Measurements from ENCODE around the gene RPL29. TPM values are rescaled to one million over a fixed set of nuclear protein-coding genes. Genes with fewer than 3 reads are reported as not detected.

Gene RPL29
- total and polyA plus RNA-seq, 2 donors from 2014 or later = 785 to 1,416 TPM

DNA sequence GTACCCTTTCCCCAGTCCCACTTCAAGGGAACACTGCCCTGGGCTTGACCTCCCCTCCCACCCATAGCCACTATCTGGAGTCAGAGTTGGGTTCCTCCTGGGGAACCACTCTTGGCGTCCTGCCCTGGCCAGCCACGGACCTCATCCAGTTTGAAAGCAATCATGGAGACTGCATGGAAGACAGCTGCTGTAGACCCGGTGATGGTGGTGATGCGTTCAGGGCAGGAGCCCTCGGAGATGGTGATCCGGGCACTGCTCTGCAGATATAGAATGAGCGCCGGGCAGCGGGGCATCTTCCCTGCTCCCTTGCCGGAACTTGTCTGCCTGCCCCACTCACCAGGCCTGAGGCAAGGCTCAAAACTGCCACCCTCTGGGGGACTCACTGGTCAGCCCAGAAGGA is 35.3 kb downstream of the RPL29 start:
- no peaks in the 10 kb centered on the region for H3K9me3 ChIP-seq (ENCODE audit: control insufficient read depth in 2 of 3, insufficient read depth in 1 of 3, low read length in 3 of 3)
- DNase-seq = no peak
- peaks cover 0 to 9% (median 0%) of the 10 kb centered on the region in 3 donors for H3K4me1 ChIP-seq (ENCODE audit: control insufficient read depth in 2 of 3, insufficient read depth in 2 of 3, low read depth in 1 of 3, low read length in 3 of 3)
- H3K27ac ChIP-seq (ENCODE audit: low read depth in 2 of 2, low read length in 2 of 2) = no peak overlapping the region
- no peak overlapping the region for H3K9ac ChIP-seq (ENCODE audit: low read length in 3 of 3)
- H3K36me3 ChIP-seq (ENCODE audit: control insufficient read depth in 2 of 3, insufficient read depth in 3 of 3, low read length in 3 of 3) = no peaks in the 10 kb centered on the region
- intact Hi-C loops (cut with DNase I) = no loop called here
- FAIRE-seq = no peak
- TF ChIP-seq, protein P1, sequence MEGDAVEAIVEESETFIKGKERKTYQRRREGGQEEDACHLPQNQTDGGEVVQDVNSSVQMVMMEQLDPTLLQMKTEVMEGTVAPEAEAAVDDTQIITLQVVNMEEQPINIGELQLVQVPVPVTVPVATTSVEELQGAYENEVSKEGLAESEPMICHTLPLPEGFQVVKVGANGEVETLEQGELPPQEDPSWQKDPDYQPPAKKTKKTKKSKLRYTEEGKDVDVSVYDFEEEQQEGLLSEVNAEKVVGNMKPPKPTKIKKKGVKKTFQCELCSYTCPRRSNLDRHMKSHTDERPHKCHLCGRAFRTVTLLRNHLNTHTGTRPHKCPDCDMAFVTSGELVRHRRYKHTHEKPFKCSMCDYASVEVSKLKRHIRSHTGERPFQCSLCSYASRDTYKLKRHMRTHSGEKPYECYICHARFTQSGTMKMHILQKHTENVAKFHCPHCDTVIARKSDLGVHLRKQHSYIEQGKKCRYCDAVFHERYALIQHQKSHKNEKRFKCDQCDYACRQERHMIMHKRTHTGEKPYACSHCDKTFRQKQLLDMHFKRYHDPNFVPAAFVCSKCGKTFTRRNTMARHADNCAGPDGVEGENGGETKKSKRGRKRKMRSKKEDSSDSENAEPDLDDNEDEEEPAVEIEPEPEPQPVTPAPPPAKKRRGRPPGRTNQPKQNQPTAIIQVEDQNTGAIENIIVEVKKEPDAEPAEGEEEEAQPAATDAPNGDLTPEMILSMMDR (IDR thresholded peaks at IDR 0.05; ENCODE audit: borderline replicate concordance, extremely low read depth, insufficient read depth) = no peak
- H3K27me3 ChIP-seq (ENCODE audit: control insufficient read depth, insufficient read depth, low read length) = no peaks in the 10 kb centered on the region
- H3K4me3 ChIP-seq (ENCODE audit: low read length in 3 of 3) = no peak overlapping the region

DNA sequence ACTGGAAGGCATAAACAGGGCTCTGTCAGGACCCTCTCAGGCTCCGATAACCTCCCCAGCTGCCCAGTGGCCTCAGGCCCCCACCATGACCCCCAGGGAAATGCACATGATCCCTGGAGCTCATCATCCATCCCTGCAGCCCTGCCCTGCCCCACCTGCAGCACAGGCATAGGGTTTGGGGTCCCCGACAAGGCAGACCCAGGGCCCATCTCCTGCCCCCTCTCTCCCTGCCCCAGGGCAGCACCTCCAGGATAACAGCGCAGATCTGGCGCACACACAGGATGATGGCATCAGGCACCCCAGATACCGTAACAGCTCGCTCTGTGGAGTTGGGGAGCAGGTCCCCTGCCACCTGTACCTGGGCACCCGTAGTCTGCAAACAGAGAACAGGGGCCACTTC is 36.0 kb downstream of the RPL29 start:
- DNase-seq (no peak), FAIRE-seq (no peak)
- intact Hi-C loops (cut with DNase I) = no loop called here
- no peak overlapping the region for H3K27ac ChIP-seq (ENCODE audit: low read depth in 2 of 2, low read length in 2 of 2)
- H3K4me3 ChIP-seq (ENCODE audit: low read length in 3 of 3) = no peak overlapping the region
- no peaks in the 10 kb centered on the region for H3K27me3 ChIP-seq (ENCODE audit: control insufficient read depth, insufficient read depth, low read length)
- no peak overlapping the region for H3K9ac ChIP-seq (ENCODE audit: low read length in 3 of 3)
- no peaks in the 10 kb centered on the region for H3K36me3 ChIP-seq (ENCODE audit: control insufficient read depth in 2 of 3, insufficient read depth in 3 of 3, low read length in 3 of 3)
- H3K4me1 ChIP-seq (ENCODE audit: control insufficient read depth in 2 of 3, insufficient read depth in 2 of 3, low read depth in 1 of 3, low read length in 3 of 3) = peaks cover 0 to 12% (median 0%) of the 10 kb centered on the region in 3 donors
- no peaks in the 10 kb centered on the region for H3K9me3 ChIP-seq (ENCODE audit: control insufficient read depth in 2 of 3, insufficient read depth in 1 of 3, low read length in 3 of 3)
- TF ChIP-seq, protein P1 (IDR thresholded peaks at IDR 0.05; ENCODE audit: borderline replicate concordance, extremely low read depth, insufficient read depth) = no peak

DNA sequence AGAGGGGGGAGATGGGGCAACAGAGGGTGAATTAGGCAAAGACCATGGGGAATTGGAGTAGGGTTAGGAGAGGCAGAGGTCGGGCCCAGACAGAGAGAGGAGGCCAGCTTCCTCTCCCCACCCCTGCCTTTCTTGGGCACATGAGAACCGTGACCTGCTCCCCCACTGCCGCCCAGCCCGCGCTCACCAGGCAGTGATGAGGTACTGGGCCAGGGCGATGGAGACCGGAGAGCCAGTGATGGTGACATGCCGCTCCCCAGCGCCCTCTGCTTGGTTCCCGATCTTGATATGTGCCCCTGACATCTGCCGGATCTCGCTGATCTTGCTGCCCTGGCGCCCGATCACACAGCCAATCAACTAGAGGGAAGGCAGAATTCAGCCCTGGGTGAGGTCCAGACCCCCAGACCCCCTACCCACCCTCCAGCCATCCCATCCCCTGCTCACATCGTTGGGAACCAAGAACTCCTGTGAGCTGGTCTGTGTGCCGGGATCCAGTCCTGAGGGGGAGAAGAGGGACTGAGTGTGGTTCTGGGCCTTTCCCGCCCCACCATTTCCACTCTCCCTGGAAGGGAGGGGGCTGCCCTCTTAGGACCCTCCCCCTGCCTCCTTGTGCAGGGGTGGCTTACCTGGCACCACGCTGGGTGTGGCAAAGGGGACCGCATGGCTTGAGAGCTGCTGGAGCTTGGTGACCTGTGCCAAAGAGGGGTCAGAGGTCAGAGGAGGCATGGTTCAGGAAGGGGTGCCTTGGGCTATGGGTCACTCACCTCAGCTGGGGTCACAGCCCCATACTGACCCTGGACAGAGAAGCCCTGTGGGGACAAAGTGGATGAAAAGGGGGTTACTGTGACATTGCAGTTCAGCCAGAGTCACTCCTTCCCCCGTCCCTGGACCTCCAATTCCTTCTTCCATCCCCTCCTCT is 36.8 kb downstream of the RPL29 start:
- Histone ChIP-seq H3K9me3 (ENCODE audit: control insufficient read depth in 2 of 3, insufficient read depth in 1 of 3, low read length in 3 of 3) (no peaks in the 10 kb centered on the region), H3K9ac (ENCODE audit: low read length in 3 of 3) (no peak overlapping the region), H3K27ac (ENCODE audit: low read depth in 2 of 2, low read length in 2 of 2) (no peak overlapping the region), H3K36me3 (ENCODE audit: control insufficient read depth in 2 of 3, insufficient read depth in 3 of 3, low read length in 3 of 3) (no peaks in the 10 kb centered on the region), H3K27me3 (ENCODE audit: control insufficient read depth, insufficient read depth, low read length) (no peaks in the 10 kb centered on the region), H3K4me3 (ENCODE audit: low read length in 3 of 3) (no peak overlapping the region), H3K4me1 (ENCODE audit: control insufficient read depth in 2 of 3, insufficient read depth in 2 of 3, low read depth in 1 of 3, low read length in 3 of 3) (peaks cover 0 to 12% (median 0%) of the 10 kb centered on the region in 3 donors)
- DNase-seq (no peak), FAIRE-seq (no peak)
- intact Hi-C loops (cut with DNase I) = no loop called here
- TF ChIP-seq, protein P1 (IDR thresholded peaks at IDR 0.05; ENCODE audit: borderline replicate concordance, extremely low read depth, insufficient read depth) = no peak
